ENCODE data around the gene CUX1. TPM values are rescaled to one million over a fixed set of nuclear protein-coding genes. Genes with fewer than 3 reads are reported as not detected.

Gene CUX1
- total and polyA plus RNA-seq, 2 donors (not counting 1 experiment from before 2014, with no cell fraction given): 10.8 to 86.5 TPM

GRCh38 chr7:101870361-101871062, 53.1 kb downstream of the CUX1 start:
- H3K79me2 ChIP-seq (ENCODE audit: control insufficient read depth, insufficient read depth, low read length): peaks cover 97% of the 10 kb centered on the region

More at GRCh38 chr7:101870361-101871062, 53.1 kb downstream of the CUX1 start:
- ChIA-PET POLR2A (no interaction called here), CTCF (interaction anchor here (0.7 to 1.1 kb wide), 3 partner anchors 127 to 264 kb away, joined by 3 to 4 read pairs (median 3); no protein-coding TSS in a partner anchor)
- Histone ChIP-seq H3K27ac (ENCODE audit: low read length in 2 of 2) (no peak overlapping the region), H3K36me3 (replicated peaks in 1 of 2; ENCODE audit: control extremely low read depth in 1 of 2, control insufficient read depth in 1 of 2, extremely low read depth in 1 of 2, insufficient read depth in 2 of 2, low read length in 1 of 2) (peaks cover 0 to 3% of the 10 kb centered on the region in 2 experiments), H3K9me3 (ENCODE audit: control extremely low read depth in 1 of 3, control insufficient read depth in 2 of 3, insufficient read depth in 1 of 3, low read length in 2 of 3) (no peaks in the 10 kb centered on the region), H3K4me3 (ENCODE audit: control extremely low read depth in 1 of 5, extremely low read depth in 1 of 5, insufficient read depth in 1 of 5, low read depth in 2 of 5, low read length in 4 of 5) (no peak overlapping the region), H4K20me1 (ENCODE audit: control insufficient read depth, insufficient read depth, low read length, poor library complexity, severe bottlenecking) (peaks cover 63% of the 10 kb centered on the region), H2AFZ (ENCODE audit: insufficient read depth, low read depth, low read length, poor library complexity, severe bottlenecking) (no peak overlapping the region), H3K4me2 (replicated peaks; ENCODE audit: low read depth, low read length, poor library complexity, severe bottlenecking) (no peak overlapping the region), H3K9ac (ENCODE audit: low read length) (no peak overlapping the region), H3K4me1 (ENCODE audit: control insufficient read depth in 2 of 2, insufficient read depth in 2 of 2, low read length in 2 of 2) (peaks cover 0 to 9% of the 10 kb centered on the region in 2 donors), H3K27me3 (replicated peaks in 1 of 4; ENCODE audit: control extremely low read depth in 1 of 4, control insufficient read depth in 3 of 4, insufficient read depth in 4 of 4, low read length in 3 of 4) (no peaks in the 10 kb centered on the region)
- WGBS (ENCODE audit: insufficient coverage): 94% methylated on average over 2 of the region's 12 CpGs
- ATAC-seq (ENCODE audit: low read depth): no peak
- no peaks in the 10 kb centered on the region for H3K9me3 Mint-ChIP-seq (ENCODE audit: insufficient read depth)
- TF ChIP-seq EZH2 (IDR thresholded peaks at IDR 0.05; ENCODE audit: borderline replicate concordance, insufficient read depth, low read depth, low read length, poor library complexity, severe bottlenecking): no peak
- TF ChIP-seq CTCF (IDR thresholded peaks at IDR 0.05): no peak
- no peaks in the 10 kb centered on the region for H3K27me3 Mint-ChIP-seq
- peaks cover 39% of the 10 kb centered on the region for H3K4me1 Mint-ChIP-seq
- H3K4me3 Mint-ChIP-seq: no peak overlapping the region
- intact Hi-C loops (cut with micrococcal nuclease): no loop called here
- no peak for DNase-seq
- H3K27ac Mint-ChIP-seq: no peak overlapping the region
